ENCODE results near the gene TCF7L1.

GRCh38 chr2:85174943-85175342 lies 41.8 kb downstream of the TCF7L1 start:
- no peak for TF ChIP-seq CTCF (CRISPR knock-in tag; IDR thresholded peaks at IDR 0.05)
- no peak for TF ChIP-seq RNF2 (conservative IDR thresholded peaks at IDR 0.05; ENCODE audit: low read depth)
- no peak for TF ChIP-seq MNT (IDR thresholded peaks at IDR 0.05)
- no peak for TF ChIP-seq BHLHE40 (IDR thresholded peaks at IDR 0.05; ENCODE audit: low read length)
- no peak for TF ChIP-seq NFYB (CRISPR knock-in tag; IDR thresholded peaks at IDR 0.05)
- no peak for TF ChIP-seq ZNF24 (IDR thresholded peaks at IDR 0.05)
- no peak for TF ChIP-seq ESRRA (CRISPR knock-in tag; IDR thresholded peaks at IDR 0.05; ENCODE audit: low read depth)
- no peak for TF ChIP-seq KLF9 (CRISPR knock-in tag; IDR thresholded peaks at IDR 0.05; ENCODE audit: low read depth)
- TF ChIP-seq JUN (CRISPR knock-in tag; IDR thresholded peaks at IDR 0.05): no peak
- no peak for TF ChIP-seq HDAC2 (CRISPR knock-in tag; IDR thresholded peaks at IDR 0.05)
- TF ChIP-seq GPN1 (CRISPR knock-in tag; IDR thresholded peaks at IDR 0.05; ENCODE audit: borderline replicate concordance): no peak
- TF ChIP-seq PLRG1 (conservative IDR thresholded peaks at IDR 0.05): no peak
- no peak for TF ChIP-seq PRDM4 (CRISPR knock-in tag; IDR thresholded peaks at IDR 0.05; ENCODE audit: borderline replicate concordance)
- TF ChIP-seq ZNF512 (CRISPR knock-in tag; IDR thresholded peaks at IDR 0.05): no peak

All from HepG2 (cell line).